Measurements from ENCODE around the gene MITF.

Gene MITF

GRCh38 chr3:69739204-69740102 lies at the start of gene MITF:
MITF (plus strand) TSS chr3:69739464; CDS start chr3:69739598, 134 bp downstream.
- DNase-seq = peak; percentile 93

- DNase-seq = no peak
Measured at GRCh38 chr3:69691860-69692259, 47.4 kb upstream of the MITF start.

- DNase-seq = no peak
Measured at GRCh38 chr3:69692761-69693160, 46.5 kb upstream of the MITF start.

DNA sequence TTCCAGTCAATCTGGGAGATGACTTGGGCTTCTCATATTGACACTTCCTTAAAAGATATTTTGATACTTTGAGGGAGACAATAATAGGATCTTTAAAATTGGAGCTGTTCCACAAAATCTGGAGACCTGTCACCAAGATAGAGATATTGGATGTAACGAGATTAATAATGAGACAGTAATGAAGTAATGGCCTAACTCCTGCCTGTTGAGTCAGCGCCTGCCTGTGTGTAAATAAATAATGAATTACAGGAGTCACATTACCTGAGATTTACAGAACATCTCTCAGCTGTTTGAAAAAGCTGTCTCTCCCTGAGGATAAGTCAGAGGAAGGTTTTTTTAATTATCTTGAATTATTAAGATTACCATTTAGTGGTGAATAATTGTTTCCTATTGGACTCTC lies 43.8 kb upstream of the MITF start:
- DNase-seq = no peak

DNA sequence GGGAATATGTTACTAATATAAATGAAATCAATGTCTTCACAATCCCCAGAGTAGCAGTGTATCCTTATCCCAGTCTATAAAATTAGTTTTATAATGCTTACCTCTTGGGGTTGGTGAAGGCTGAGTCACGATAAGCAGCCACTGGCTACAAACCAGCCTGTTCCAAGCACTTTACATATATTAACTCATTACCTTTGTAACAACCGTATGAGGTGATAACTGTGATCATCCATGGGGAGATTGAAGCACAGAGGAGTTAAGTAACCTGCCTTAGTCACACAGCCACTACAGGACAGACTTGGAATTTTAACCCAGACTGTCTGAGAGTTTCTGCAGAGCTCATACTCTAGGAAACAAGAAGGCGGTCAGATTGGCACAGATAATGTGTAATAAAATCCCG lies 43.3 kb upstream of the MITF start:
- DNase-seq = no peak

- DNase-seq = no peak
Measured at GRCh38 chr3:69696367-69696766, 42.9 kb upstream of the MITF start.

GRCh38 chr3:69697381-69697780 lies 41.9 kb upstream of the MITF start:
- no peak for DNase-seq

DNA sequence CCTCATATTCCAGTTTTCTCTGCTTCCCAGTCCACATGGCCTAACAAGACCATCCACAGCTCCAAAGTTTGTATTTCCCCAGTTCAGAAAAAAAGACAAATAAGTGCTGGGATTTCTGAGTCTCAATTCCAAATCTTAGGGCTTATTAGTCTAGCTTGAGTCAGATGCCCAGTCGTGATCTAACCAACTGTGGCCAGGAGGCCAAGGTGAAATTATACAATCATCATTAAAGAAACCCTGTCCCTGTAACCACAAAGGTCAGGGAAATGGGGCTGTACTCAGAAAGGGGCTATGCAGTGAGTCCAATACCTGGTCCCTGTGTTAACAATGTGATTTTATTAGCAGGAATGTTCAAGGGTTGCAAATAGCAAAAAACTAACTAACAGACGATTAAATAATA lies 40.5 kb upstream of the MITF start:
- DNase-seq = no peak

GRCh38 chr3:69699183-69699582 lies 40.1 kb upstream of the MITF start:
- no peak for DNase-seq

GRCh38 chr3:69700949-69701348 lies 38.3 kb upstream of the MITF start:
- no peak for DNase-seq

- DNase-seq = no peak
Measured at GRCh38 chr3:69710153-69710977, 28.9 kb upstream of the MITF start.

DNA sequence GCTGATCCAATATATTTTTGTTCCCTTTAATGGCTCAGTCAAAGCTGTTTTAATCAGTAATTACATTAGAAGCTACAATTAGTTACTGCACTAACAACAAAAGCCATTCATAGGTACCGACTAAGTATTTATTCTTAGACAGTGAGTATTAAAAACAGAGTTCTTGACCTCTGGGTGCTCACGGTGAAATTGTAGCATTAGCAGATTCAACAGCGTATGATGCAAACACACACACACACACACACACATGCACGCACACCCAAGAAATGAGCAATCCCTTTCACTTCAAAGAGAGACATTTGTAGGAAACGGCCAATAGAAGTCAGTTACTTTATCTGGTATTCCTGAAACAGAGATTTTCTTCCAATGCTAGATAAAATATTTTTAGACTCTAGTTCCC lies 27.0 kb upstream of the MITF start:
- no peak for DNase-seq

GRCh38 chr3:69712933-69713332 lies 26.3 kb upstream of the MITF start:
- DNase-seq = no peak

- DNase-seq = no peak
Measured at GRCh38 chr3:69715204-69715603, 24.1 kb upstream of the MITF start.

- DNase-seq = no peak
Measured at GRCh38 chr3:69716119-69716518, 23.1 kb upstream of the MITF start.

DNA sequence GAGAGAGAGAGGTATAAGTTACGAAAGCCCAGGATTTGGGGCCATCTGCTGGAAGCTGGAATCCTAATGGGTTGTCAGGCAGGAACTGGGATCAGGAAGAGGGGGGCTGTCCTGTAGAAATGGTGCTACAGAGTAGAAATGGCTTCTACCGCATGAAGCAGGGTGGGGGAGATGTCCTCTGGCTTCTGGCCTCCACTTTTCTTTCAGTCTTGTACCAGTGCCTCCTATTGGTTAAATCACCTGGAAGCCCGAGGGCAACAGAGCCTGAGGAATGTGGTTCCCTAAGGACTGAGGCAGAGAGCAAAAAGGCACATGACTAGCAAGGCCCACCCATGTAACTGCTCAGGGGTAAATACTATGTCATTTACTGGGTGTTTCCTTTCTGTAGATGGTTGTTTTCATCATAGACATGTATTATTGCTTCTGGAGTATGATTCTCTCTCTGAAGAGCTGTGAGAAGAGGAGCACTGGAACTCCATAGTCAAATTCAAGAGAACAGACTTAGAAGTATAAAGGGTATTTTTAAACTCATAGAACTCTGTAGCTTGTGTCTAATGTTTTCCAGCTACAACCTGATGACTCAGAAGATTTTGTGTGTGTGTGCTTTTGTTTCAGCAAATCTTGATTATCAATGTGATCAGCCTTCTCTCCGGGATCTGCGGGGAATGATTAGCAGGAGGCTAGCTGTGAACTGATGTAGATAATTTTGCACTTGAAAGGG lies 20.2 kb upstream of the MITF start:
- no peak for DNase-seq

DNA sequence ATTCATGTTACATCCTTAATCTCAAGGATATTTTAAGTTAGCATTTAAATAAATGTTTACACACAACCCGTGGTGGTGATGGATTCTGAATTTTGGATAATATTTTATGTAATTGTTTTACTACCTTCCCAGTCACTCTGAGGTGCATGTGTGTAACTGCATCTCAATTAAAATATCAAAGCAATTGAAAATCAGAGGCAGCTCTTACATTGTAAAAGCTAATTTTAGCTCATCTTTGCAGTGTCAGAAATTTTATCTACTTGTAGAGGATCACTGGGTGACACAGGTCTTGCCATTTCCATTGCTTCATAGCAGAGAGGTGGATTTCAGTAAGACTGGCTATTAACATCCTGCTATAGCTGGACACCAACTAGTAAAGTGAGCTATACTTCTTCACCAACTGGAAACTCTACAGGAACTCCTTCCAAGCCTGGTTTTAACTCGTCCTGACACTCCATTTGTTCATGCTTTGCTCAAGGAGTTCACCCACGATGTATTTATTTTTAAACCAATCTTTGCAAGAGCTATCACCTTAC lies 19.6 kb upstream of the MITF start:
- no peak for DNase-seq

DNA sequence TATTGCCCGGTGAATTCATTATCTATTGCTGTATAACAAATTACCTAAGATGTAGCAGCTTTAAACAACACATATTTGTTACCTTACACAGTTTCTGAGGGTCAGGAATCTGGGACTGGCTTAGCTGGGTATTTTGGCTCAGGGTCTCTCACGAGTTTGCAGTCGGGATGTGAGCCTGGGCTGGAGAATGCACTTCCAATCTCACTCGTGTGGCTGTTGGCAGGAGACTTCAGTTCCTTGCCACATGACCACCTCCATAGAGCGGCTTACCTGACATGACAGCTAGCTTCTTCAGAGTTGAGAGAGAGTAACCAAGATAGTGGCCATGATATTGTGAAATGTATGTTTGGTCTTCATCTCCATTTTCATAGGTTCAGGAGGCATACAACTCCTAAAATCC lies 18.4 kb upstream of the MITF start:
- no peak for DNase-seq

GRCh38 chr3:69723389-69723788 lies 15.9 kb upstream of the MITF start:
- DNase-seq = no peak

GRCh38 chr3:69724722-69725435 lies 14.4 kb upstream of the MITF start:
- no peak for DNase-seq

- DNase-seq = no peak
Measured at GRCh38 chr3:69725994-69726571, 13.2 kb upstream of the MITF start.

Measured in amniotic stem cell (primary cell).